ENCODE measurements around the gene VSTM2L. TPM values are rescaled to one million over a fixed set of nuclear protein-coding genes. Genes with fewer than 3 reads are reported as not detected.

Gene VSTM2L
- polyA plus RNA-seq, 1 donor from 2014 or later: 22.1 TPM

DNA sequence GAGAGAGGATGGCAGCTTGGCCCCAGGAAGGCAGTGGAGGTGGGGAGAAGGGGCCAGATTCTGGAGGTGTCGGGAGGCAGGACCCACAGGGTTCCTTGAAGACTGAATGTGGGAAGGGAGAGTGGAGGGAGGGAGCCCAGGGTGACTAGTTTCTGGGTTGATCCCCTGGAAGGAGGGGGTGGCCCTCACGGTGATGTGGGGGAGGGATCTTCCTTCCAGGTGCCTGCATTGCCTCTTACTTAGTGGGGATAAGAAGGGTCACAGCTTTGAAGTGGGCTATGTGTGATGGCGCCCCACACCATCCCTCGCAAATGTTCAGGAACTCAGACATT, 26.7 kb downstream of the VSTM2L start:
- Histone ChIP-seq H3K36me3 (ENCODE audit: insufficient read depth, low read length) (no peaks in the 10 kb centered on the region), H3K9ac (ENCODE audit: low read length) (no peak overlapping the region)

GRCh38 chr20:37931153-37931922, 28.4 kb downstream of the VSTM2L start:
- no peaks in the 10 kb centered on the region for H3K9me3 ChIP-seq (ENCODE audit: low read length)
- H3K27me3 ChIP-seq (ENCODE audit: insufficient read depth, low read depth, low read length): no peaks in the 10 kb centered on the region
- no peaks in the 10 kb centered on the region for H3F3A ChIP-seq (ENCODE audit: insufficient read depth, low read length, poor library complexity, severe bottlenecking)
- no peak overlapping the region for H3K27ac ChIP-seq (ENCODE audit: low read length)
- H3K36me3 ChIP-seq (ENCODE audit: insufficient read depth, low read length): no peaks in the 10 kb centered on the region
- no peak overlapping the region for H3K4me3 ChIP-seq (ENCODE audit: low read length)
- no peak overlapping the region for H3K9ac ChIP-seq (ENCODE audit: low read length)
- no peaks in the 10 kb centered on the region for H3K9me2 ChIP-seq (ENCODE audit: insufficient read depth, low read length)
- H2AFZ ChIP-seq (ENCODE audit: low read depth, low read length): no peak overlapping the region
- H3K79me2 ChIP-seq (replicated peaks; ENCODE audit: insufficient read depth, low read length): no peaks in the 10 kb centered on the region
- H3K4me2 ChIP-seq (ENCODE audit: low read length): no peak overlapping the region
- no peaks in the 10 kb centered on the region for H4K20me1 ChIP-seq (ENCODE audit: insufficient read depth)
- TF ChIP-seq EZH2 (IDR thresholded peaks at IDR 0.05; ENCODE audit: borderline replicate concordance, insufficient read depth, low read length, poor library complexity, severe bottlenecking): no peak
- no peak for TF ChIP-seq POLR2AphosphoS5 (IDR thresholded peaks at IDR 0.05)
- TF ChIP-seq, protein P1, sequence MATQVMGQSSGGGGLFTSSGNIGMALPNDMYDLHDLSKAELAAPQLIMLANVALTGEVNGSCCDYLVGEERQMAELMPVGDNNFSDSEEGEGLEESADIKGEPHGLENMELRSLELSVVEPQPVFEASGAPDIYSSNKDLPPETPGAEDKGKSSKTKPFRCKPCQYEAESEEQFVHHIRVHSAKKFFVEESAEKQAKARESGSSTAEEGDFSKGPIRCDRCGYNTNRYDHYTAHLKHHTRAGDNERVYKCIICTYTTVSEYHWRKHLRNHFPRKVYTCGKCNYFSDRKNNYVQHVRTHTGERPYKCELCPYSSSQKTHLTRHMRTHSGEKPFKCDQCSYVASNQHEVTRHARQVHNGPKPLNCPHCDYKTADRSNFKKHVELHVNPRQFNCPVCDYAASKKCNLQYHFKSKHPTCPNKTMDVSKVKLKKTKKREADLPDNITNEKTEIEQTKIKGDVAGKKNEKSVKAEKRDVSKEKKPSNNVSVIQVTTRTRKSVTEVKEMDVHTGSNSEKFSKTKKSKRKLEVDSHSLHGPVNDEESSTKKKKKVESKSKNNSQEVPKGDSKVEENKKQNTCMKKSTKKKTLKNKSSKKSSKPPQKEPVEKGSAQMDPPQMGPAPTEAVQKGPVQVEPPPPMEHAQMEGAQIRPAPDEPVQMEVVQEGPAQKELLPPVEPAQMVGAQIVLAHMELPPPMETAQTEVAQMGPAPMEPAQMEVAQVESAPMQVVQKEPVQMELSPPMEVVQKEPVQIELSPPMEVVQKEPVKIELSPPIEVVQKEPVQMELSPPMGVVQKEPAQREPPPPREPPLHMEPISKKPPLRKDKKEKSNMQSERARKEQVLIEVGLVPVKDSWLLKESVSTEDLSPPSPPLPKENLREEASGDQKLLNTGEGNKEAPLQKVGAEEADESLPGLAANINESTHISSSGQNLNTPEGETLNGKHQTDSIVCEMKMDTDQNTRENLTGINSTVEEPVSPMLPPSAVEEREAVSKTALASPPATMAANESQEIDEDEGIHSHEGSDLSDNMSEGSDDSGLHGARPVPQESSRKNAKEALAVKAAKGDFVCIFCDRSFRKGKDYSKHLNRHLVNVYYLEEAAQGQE (IDR thresholded peaks at IDR 0.05; ENCODE audit: borderline replicate concordance): no peak
- no peak for TF ChIP-seq RAD21 (conservative IDR thresholded peaks at IDR 0.05)
- no peak for TF ChIP-seq TAF1 (IDR thresholded peaks at IDR 0.05; ENCODE audit: low read depth)
- TF ChIP-seq SMC3 (conservative IDR thresholded peaks at IDR 0.05; ENCODE audit: poor library complexity): no peak
- no peak for TF ChIP-seq MXI1 (conservative IDR thresholded peaks at IDR 0.05; ENCODE audit: poor library complexity, severe bottlenecking)
- no peak for TF ChIP-seq EP300 (conservative IDR thresholded peaks at IDR 0.05; ENCODE audit: poor library complexity, severe bottlenecking)

More for the DNA sequence above, 26.7 kb downstream of the VSTM2L start:
- no peaks in the 10 kb centered on the region for H3K27me3 ChIP-seq (ENCODE audit: insufficient read depth, low read depth, low read length)
- no peak overlapping the region for H3K4me2 ChIP-seq (ENCODE audit: low read length)
- no peaks in the 10 kb centered on the region for H4K20me1 ChIP-seq (ENCODE audit: insufficient read depth)
- no peaks in the 10 kb centered on the region for H3F3A ChIP-seq (ENCODE audit: insufficient read depth, low read length, poor library complexity, severe bottlenecking)
- H3K4me3 ChIP-seq (ENCODE audit: low read length): no peak overlapping the region
- H2AFZ ChIP-seq (ENCODE audit: low read depth, low read length): no peak overlapping the region
- no peaks in the 10 kb centered on the region for H3K9me3 ChIP-seq (ENCODE audit: low read length)
- TF ChIP-seq MXI1 (conservative IDR thresholded peaks at IDR 0.05; ENCODE audit: poor library complexity, severe bottlenecking) (no peak), POLR2AphosphoS5 (IDR thresholded peaks at IDR 0.05) (no peak), EP300 (conservative IDR thresholded peaks at IDR 0.05; ENCODE audit: poor library complexity, severe bottlenecking) (no peak), TAF1 (IDR thresholded peaks at IDR 0.05; ENCODE audit: low read depth) (no peak), RAD21 (conservative IDR thresholded peaks at IDR 0.05) (no peak), EZH2 (IDR thresholded peaks at IDR 0.05; ENCODE audit: borderline replicate concordance, insufficient read depth, low read length, poor library complexity, severe bottlenecking) (no peak), SMC3 (conservative IDR thresholded peaks at IDR 0.05; ENCODE audit: poor library complexity) (no peak), CTCF (IDR thresholded peaks at IDR 0.05; ENCODE audit: poor library complexity, severe bottlenecking) (no peak)
- TF ChIP-seq, protein P1 (IDR thresholded peaks at IDR 0.05; ENCODE audit: borderline replicate concordance): no peak
- H3K79me2 ChIP-seq (replicated peaks; ENCODE audit: insufficient read depth, low read length): no peaks in the 10 kb centered on the region
- no peaks in the 10 kb centered on the region for H3K9me2 ChIP-seq (ENCODE audit: insufficient read depth, low read length)
- no peak overlapping the region for H3K27ac ChIP-seq (ENCODE audit: low read length)
